GM19467 (cell line): ENCODE measurements around the gene EVC.
"Not testable (repeated sequence)": the region's sequence is repeated elsewhere in the genome, so short reads cannot be mapped to it uniquely, and the experiment has no call there.

Experiments used
- ATAC-seq: cut with Tn5 transposase; IDR thresholded peaks from one replicate; pipeline ENCODE4 v1.9.1; 2021; ENCODE audit warnings: mild to moderate bottlenecking, moderate library complexity; ENCODE audit not compliant: unreplicated experiment

The EVC gene

GRCh38 chr4:5707778-5708448 is 3.1 kb upstream of the EVC start:
- ATAC-seq, result no peak

- no peak for ATAC-seq
These were observed 2.4 kb upstream of the EVC start, which contains the start of gene EVC2 for GRCh38 chr4:5708449-5709206. EVC2 (minus strand) TSS chr4:5708559; CDS start chr4:5708513, 46 bp downstream.

- ATAC-seq, result no peak
These were observed 1.8 kb upstream of the EVC start for GRCh38 chr4:5709207-5709575.

- no peak for ATAC-seq
These were observed 688 bp upstream of the EVC start for GRCh38 chr4:5710065-5710960.

- ATAC-seq, result no peak
These were observed 631 bp downstream of the EVC start for GRCh38 chr4:5711479-5712184.

GRCh38 chr4:5712517-5712916 is 1.5 kb downstream of the EVC start:
- no peak for ATAC-seq

- ATAC-seq, result no peak
These were observed 1.9 kb downstream of the EVC start for GRCh38 chr4:5712931-5713330.

- no peak for ATAC-seq
These were observed 2.9 kb downstream of the EVC start for GRCh38 chr4:5713861-5714260.

- ATAC-seq, result no peak
These were observed 4.4 kb downstream of the EVC start for GRCh38 chr4:5715357-5715756.

GRCh38 chr4:5716391-5716790 is 5.4 kb downstream of the EVC start:
- ATAC-seq, result no peak

- no peak for ATAC-seq
These were observed 6.6 kb downstream of the EVC start for GRCh38 chr4:5717449-5718158.

- ATAC-seq, result no peak
These were observed 7.4 kb downstream of the EVC start for GRCh38 chr4:5718411-5718810.

GRCh38 chr4:5719350-5720055 is 8.5 kb downstream of the EVC start:
- ATAC-seq, result no peak

- ATAC-seq, result no peak
These were observed 9.3 kb downstream of the EVC start for GRCh38 chr4:5720157-5720850.

- ATAC-seq, result no peak
These were observed 10.0 kb downstream of the EVC start for GRCh38 chr4:5720980-5721379.

GRCh38 chr4:5721923-5722322 is 10.9 kb downstream of the EVC start:
- no peak for ATAC-seq

- no peak for ATAC-seq
These were observed 11.3 kb downstream of the EVC start for GRCh38 chr4:5722328-5722727.

GRCh38 chr4:5724377-5724776 is 13.4 kb downstream of the EVC start:
- ATAC-seq, result no peak

GRCh38 chr4:5728412-5728811 is 17.4 kb downstream of the EVC start:
- not testable (repeated sequence) for ATAC-seq
